M059J (cell line): ENCODE results near the gene SGIP1. TPM values are rescaled to one million over a fixed set of nuclear protein-coding genes. Genes with fewer than 3 reads are reported as not detected.
"Not testable (repeated sequence)": the region's sequence is repeated elsewhere in the genome, so short reads cannot be mapped to it uniquely, and the experiment has no call there.

Experiments
- DNase-seq: peaks from one replicate; pipeline ENCODE4 v3.0.0-alpha.2; 2012; ENCODE audit warnings: low read depth
- total RNA-seq: library from RNA; depleted of rRNA; stranded (reverse); fragments of >200 nt; shearing (Covaris generic); gene quantifications from 2 replicates; pipeline ENCODE4 v1.2.3, GENCODE V29; 2014

The SGIP1 gene
- total RNA-seq, 1 experiment from 2014 or later = 5.8 TPM

GRCh38 chr1:66556161-66556611 lies 22.2 kb downstream of the SGIP1 start:
- DNase-seq = no peak

DNA sequence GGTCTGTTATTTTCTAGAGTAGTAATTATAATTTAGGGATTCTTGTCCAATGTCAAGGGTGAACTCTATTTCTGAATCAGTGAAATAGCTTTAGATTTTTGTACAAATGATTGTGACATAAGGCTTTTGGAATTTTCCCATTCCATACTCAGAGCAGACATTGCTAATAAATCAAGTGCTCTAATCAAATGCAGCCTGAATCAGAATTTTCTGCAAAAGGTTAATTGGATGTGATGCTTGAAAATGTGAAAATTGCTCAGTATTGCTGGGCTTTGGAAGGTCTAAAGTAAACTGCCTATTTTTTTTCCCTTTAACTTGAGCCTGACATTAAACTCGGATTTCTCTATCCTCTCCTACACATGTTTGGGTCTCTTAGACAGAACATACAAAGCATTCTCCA lies 23.2 kb downstream of the SGIP1 start:
- no peak for DNase-seq

GRCh38 chr1:66559517-66559916 lies 25.6 kb downstream of the SGIP1 start:
- DNase-seq = no peak

DNA sequence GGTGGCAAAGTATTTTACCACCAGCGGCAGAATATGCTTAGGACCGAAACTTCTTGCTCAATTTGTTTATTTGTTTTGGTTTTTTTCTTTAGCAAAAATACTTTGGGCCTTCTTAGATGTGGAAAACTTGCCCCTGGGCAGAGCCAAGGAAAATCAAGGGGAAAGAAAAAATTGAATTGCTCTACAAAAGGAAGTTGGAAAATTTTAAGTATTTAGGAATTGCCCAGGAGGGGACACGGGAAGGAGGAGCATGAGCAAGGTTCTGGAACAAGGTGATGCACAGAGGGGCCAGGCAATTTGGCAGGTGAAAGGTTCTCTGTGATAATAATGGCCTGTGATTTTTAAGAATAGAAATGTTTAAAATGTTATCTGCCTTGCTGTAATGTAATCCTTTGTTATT lies 28.6 kb downstream of the SGIP1 start:
- DNase-seq = peak; percentile 48

DNA sequence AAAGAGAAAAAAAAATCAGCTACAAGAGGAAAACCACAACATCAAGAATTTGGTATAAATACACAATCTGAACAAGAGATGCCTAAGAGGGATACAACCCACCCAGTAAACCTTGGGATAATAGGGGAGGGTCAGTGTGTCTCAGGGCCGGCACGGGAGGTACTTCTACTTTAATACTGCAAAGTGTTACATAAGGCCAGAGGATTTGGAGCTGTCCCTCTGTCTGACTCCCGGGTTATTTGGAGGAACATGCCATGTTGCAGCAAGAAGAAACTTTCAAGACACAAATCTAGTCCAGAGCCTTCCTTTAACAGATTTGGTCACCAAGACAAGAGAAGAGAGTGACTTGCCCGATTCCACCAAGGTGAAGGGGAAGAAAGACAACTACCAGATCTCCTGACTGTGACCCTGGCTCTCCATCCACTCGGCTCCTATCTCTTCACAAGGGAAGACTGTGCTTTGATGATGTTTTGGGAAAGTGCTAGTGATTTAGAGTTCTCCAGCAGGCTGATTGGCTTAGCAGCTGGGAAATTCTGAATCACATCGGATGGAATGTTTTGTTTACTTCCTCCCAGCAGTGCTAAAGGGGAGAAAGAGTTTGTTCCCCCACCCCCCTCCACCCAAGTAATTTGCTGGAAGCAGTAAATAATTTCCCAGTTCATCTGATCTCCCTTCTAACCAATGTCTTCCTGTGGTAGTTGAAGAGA lies 29.3 kb downstream of the SGIP1 start:
- DNase-seq = peak; percentile 99

DNA sequence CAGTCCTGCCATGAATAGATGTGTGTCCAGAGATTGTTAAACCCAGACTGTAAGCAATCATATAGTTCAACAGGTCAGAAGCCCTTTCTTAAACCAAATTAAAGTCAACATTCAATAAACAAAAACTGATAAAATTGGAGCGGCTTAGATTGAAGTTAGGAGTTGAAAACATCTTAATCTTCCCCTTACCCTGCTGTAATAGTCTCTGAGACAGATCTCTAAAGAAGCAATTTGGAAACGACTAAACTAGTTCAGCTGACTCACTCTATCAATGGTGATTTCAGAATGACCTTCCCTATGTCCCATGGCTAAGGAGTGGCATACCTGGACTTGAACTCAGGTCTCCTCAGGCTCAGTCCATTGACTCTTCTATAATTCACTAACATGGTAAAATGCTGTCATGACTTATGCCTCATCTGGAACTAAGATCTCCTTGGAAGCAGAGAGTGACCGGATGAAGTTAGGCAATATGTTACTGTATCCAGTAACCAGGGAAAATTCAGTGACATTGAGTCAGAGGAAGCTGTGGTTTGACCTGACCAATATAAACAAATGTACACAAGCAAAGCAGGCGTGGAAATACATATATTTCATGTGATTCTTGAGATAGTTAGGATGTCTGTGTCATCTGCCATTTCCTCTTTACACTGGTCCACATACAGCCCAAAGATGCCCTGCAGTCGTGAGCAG lies 30.1 kb downstream of the SGIP1 start:
- peak; percentile 99 for DNase-seq

- peak; percentile 51 for DNase-seq
These were observed 36.2 kb downstream of the SGIP1 start for GRCh38 chr1:66570196-66570595.

DNA sequence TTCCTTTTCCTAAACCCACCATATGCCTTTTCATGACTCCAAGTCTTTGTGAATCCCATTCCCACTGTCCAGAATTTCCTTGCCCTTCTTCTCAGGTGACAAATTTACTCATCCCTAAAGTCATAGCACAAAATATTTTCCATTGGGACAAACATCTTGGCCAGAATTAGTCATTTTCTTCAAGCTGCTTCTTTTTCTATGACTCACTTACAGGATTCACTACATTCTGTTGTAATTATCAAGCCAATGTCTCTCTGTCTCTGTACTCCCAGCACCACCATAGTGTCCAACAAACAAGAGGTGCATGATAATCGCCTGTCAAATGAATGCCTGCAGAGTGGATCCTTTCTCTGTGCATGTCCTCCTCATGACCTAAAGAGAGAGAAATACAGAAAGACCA lies 37.8 kb downstream of the SGIP1 start:
- DNase-seq = peak; percentile 84

GRCh38 chr1:66575739-66576138 lies 41.8 kb downstream of the SGIP1 start:
- no peak for DNase-seq

DNA sequence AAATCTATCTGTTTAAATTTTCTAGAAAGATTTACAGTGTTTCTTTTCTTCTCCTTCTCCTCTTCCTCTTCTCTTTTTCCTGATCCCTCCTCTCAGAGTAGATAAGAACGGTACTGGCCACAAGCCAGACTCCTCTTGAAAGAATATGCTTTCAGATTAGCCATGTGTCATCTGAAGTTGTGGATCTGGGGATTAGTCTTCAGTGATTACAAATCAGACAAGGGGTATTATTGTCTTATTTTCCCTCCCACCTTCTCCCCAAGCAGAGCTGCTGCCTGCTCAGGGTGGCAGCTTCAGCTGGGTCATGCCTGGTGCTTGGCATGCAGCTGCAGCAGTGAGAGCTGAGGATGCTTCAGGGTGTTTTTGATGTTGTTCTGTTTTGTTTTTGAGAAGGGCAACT lies 42.7 kb downstream of the SGIP1 start:
- DNase-seq = peak; percentile 65

DNA sequence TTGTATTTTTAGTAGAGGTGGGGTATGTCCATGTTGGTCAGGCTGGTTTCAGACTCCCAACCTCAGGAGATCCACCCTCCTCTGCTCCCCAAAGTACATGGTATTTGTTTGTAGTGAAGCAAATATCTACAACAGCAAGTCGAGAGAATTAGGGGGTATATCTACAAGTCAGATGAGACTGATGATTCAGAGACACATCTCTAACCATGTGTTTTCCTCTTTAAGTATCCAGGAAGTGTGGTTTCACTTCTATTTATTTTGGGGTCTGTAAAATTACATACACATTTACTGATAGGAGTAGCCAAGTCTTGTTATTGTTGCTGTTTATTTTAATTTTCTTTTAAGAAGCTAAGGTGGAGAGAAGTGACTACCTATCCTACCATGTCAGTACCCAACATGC lies 44.9 kb downstream of the SGIP1 start:
- no peak for DNase-seq

- DNase-seq = no peak
These were observed 46.1 kb downstream of the SGIP1 start for GRCh38 chr1:66580081-66580480.

DNA sequence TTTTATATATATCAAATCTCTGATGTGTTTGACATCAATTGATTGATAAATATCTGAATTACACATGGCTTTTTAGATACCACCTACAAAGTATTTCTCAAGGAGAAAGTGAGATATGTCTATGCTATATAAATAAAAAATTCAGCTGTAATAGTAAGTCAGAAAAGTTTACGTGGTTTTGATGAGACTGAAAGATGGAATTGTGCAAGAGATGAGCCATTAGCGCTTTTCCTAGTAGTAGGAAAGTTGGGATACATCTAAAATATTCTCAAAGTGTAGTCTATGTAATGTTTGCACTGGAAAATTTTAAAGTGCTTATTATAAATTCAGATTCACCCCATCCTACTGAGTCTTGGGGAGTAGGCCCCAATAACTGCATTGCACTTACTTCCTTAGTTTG lies 49.1 kb downstream of the SGIP1 start:
- no peak for DNase-seq

GRCh38 chr1:66585002-66585401 lies 51.0 kb downstream of the SGIP1 start:
- no peak for DNase-seq

GRCh38 chr1:66589326-66589725 lies 55.4 kb downstream of the SGIP1 start:
- DNase-seq = no peak

DNA sequence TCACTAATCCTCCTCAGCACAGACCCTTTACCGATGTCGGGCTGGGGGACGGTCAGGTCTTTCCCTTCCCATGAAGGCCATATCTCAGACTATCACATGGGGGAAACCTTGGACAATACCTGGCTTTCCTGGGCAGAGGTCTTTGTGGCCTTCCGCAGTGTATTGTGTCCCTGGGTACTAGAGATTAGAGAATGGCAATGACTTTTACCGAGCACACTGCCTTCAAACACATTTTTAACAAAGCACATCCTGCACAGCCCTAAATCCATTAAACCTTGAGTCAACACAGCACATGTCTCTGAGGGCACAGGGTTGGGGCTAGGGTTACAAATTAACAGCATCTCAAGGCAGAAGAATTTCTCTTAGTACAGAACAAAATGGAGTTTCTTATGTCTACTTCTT lies 58.2 kb downstream of the SGIP1 start:
- not testable (repeated sequence) for DNase-seq

DNA sequence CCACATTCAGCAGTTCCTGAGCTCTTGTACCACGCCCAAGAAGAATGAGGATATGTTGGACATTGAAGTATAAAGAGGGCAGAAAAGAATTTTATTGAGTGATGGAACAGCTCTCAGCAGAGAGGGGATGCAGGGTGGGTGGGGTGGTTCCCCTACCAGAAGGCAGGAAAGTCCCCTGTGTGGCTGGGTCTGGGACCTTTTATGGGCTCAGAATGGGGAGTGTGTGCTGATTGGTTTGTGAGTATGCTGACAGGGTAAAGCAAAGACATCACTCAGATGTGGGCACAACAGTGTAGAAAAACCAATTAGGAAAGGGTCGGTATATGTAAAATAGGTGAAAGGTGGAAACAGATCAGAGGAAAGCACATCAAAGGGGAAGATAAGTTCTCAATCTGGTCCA lies 62.2 kb downstream of the SGIP1 start:
- DNase-seq = no peak

DNA sequence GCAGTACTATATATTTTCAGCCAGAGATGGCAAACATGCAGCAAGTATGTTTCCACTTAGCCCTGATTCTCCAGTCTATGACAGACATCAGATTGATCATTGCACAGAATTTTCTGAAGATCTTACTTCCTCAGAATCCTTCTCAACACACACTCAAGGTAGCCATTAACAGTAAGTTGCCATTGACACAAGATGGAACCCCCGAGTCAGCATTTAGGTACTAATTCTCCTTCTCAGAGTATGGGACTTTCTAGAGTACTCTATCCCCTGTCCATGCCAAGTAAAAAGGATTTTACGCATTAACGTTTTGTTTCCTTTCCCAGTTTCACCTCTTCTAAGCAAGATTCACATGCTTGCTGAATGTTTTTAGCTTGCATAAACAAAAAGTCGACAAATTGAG lies 63.5 kb downstream of the SGIP1 start:
- no peak for DNase-seq

GRCh38 chr1:66598670-66599069 lies 64.7 kb downstream of the SGIP1 start:
- DNase-seq = peak; percentile 84

DNA sequence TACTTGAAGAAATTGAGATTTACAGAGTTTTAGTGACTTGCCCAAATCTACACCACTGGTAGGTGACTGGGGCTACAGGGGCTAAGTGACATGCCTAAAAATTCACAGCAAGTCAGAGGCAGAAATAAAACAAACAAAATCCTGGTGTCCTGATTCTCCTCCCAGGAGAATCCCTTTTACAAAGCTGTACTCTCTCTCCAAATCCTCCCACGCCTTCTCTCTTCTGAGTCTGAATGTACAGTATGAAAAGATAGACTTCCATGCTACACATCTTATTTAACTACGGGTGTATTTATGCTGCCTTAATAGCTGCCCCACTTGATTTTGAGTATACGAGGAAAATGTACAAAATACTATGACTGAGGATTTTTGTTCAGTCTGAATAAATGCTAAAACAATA lies 65.4 kb downstream of the SGIP1 start:
- DNase-seq = no peak

DNA sequence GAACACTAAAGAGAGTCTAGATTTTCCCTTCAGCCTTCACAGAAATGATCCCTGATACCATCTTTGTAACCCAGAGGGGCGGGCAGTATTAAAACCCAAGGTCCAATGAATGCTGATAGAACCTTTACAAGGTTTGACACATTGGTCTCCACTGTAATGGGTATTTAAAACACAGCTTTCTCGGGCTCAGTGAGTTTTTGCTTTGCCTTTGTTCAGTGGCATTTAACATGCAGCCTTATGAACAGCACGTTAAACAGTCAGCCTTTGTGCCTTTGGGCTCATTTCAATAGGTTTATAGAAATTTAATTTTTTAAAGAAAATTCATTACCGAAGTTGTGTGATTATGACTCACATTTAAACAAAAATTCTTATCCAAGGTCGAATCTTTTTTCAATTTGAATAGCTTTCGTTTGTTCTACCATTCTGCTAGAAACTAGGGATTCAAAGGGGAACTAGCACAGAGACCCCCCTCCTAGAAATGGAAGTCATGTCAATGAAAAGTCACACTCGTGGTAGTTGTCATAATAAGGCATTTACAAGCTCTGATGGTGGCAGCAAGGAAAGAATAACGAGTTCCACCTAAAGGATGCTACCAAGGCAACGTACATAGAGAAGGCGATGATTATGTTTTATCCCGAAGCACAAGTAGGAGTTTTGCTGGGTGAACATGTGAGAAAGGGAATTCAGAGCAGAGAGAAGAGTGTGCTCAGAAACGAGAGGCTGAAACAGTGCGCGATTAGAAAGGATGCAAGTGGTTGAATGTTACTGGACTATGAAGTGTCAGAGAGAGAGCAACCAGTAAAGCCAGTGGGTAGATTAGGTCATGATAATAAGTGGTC lies 66.2 kb downstream of the SGIP1 start:
- DNase-seq = no peak

DNA sequence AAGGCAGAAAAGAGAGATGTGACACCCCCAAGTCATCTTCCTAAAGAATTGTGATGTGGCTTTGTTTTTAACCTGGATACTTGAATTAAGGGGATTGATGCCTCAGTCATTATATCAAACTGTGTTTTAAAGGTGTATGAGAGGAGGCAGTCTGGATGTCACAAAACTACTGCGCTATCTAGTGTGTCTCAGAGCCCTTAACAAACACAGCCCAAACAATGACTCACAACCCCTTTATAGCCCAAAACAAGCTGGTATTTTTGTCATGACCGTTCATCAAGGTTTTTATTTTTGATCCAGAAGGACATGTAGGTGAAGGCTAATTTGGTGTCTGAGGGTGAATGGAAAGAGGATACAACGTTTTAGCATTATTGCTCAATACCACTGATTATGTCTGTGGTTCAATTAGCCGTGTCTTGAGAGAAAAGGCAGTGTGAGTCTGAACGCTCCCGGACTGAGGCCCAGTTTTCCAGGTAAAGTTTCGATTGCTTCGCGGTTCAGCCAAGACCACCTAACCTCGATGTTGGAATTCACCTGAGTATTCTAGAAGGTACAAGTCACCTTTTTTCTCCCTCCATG lies 71.6 kb downstream of the SGIP1 start:
- DNase-seq = peak; percentile 45
